OCI-LY7 (cell line): Measurements from ENCODE around the gene NFIA.

Source experiments
- CTCF ChIP-seq: fragments of 200-600 bp; sonication (generic); conservative IDR thresholded peaks from 2 replicates; pipeline ENCODE4 v1.5.1; 2014; ENCODE audit warnings: mild to moderate bottlenecking, antibody characterized with exemption, low read length, moderate library complexity, mixed read lengths
- EZH2phosphoT487 ChIP-seq: fragments of 200-600 bp; sonication (generic); IDR thresholded peaks from 2 replicates; pipeline ENCODE4 v1.6.1; 2018; ENCODE audit warnings: low read depth, borderline replicate concordance, mild to moderate bottlenecking, mixed run types, antibody characterized with exemption, low read length, moderate library complexity, mixed read lengths

GRCh38 chr1:61300899-61301298 is 218.5 kb downstream of the NFIA start:
- no peak for TF ChIP-seq CTCF
- no peak for TF ChIP-seq EZH2phosphoT487
